Coronary artery (tissue), 2 donors: ENCODE measurements around the gene SLC5A3.
A peak's percentile ranks its signal among the peaks of the same experiment; 100 is the strongest.

ENCODE experiments used
- DNase-seq: peaks from one replicate; pipeline ENCODE4 v3.0.0-alpha.2; 2017; ENCODE audit warnings: low spot score
- H3K27ac ChIP-seq, 2 donors: fragments of 200-600 bp; sonication (generic); one replicate each; pipeline ENCODE4 v1.5.1; 2016 to 2019
- H3K4me3 ChIP-seq: fragments of 200-600 bp; sonication (generic); 2 replicates; pipeline ENCODE4 v1.5.1; 2016; ENCODE audit warnings: mild to moderate bottlenecking, moderate library complexity
- TF ChIP-seq, protein P1 (sequence below): fragments of 200-600 bp; sonication (generic); IDR thresholded peaks from one replicate; pipeline ENCODE4 v1.5.1; 2019; ENCODE audit warnings: antibody characterized with exemption

SLC5A3 gene

DNA sequence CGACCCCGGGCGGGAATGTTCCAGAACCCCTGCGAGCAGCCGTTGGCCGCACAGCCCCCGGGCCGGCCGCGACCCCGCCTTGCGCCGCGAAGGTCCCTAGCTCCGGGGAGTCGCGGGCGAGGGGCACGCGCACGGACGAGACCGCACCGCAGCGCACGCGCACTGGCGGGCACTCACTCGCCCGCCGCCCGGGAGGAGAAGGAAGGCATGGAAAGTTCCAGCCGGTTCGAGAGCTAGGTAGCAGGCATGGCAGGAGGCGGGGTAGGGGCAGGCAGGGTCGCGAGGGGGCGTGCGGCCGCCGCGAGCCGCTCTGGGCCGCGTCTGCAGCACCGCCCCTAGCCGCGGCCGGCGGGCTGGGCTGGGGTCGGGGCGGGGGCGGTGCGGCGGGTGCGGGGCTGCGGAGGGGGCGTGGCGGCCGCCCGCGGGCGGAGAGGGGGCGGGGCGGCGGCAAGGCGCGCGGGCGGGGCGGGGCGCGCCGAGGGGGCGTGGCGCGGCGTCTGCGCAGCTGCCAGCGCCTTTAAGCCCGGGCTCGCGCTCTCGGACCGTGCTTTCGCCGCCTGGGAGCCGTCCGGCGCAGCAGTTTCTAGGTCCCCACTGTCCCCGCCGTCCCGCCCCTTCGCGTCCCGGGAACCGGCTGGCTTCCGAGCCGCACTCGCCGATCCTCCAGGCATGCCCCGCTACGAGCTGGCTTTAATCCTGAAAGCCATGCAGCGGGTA lies at the start of gene SLC5A3, which contains the start of gene MRPS6:
Gene SLC5A3, plus strand, starts transcription at position 547 of the 717 bp plus-strand sequence. CDS start 21,621 bp downstream, outside the sequence.
Gene MRPS6, plus strand, starts transcription at position 547 of the 717 bp plus-strand sequence. Its CDS starts 123 bp downstream, at position 670.
- TF ChIP-seq, protein P1, sequence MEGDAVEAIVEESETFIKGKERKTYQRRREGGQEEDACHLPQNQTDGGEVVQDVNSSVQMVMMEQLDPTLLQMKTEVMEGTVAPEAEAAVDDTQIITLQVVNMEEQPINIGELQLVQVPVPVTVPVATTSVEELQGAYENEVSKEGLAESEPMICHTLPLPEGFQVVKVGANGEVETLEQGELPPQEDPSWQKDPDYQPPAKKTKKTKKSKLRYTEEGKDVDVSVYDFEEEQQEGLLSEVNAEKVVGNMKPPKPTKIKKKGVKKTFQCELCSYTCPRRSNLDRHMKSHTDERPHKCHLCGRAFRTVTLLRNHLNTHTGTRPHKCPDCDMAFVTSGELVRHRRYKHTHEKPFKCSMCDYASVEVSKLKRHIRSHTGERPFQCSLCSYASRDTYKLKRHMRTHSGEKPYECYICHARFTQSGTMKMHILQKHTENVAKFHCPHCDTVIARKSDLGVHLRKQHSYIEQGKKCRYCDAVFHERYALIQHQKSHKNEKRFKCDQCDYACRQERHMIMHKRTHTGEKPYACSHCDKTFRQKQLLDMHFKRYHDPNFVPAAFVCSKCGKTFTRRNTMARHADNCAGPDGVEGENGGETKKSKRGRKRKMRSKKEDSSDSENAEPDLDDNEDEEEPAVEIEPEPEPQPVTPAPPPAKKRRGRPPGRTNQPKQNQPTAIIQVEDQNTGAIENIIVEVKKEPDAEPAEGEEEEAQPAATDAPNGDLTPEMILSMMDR: no peak
- H3K27ac ChIP-seq: peak within 1 kb of the TSS; percentile 84 to 92

DNA sequence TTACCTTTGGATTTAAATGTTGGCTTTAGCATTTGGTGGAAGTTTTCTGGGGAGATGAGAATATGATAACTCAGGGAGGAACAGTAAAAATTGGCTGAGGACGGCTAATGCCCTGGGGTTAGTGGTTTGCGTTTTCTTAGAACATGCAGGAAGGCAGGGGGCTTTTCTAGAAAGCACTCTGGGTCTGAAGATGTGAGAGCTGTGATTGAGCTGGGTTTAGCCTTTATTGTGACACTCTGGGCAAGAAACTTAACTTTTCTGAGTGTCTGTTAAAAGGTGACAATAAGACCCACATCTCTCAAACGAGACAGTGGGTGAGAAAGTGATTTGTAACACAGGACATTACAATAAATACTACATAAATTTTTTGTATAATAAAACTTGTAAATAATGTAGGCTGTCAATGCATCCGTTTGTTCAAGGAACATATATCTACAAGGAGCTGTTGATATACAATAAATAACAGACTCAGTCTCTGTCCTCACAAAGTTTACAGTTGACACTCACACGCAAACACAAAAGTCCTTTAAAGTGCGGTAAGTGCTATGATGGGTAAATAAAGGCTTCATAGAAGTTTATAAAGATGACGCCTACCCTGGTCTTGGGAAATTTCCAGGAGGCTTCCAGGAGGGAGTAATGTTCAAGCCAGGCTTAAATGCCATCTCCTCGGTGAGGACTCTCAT lies 49.5 kb upstream of the SLC5A3 start:
- TF ChIP-seq, protein P1: no peak
- Histone ChIP-seq H3K4me3 (no peak overlapping the region), H3K27ac (no peak overlapping the region)
- DNase-seq: no peak

More for the DNA sequence above, at the start of gene SLC5A3, which contains the start of gene MRPS6:
- peak; percentile 85 for DNase-seq
- peak within 1 kb of the TSS; percentile 89 for H3K4me3 ChIP-seq

DNA sequence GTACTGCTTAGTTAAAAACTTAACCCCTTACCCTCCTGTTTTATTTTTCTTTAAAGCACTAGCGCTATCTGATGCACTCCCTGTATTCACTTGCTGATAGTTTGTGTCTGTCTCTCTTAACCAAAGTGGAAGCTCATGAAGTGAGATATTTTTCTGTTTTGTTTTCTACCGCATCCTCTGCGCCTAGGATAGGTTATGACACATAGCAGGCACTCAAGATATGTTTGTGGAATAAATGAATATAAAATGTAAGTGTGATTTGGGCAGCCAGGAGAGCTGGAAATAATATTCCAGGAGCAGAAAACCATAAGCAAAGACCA lies 49.0 kb upstream of the SLC5A3 start:
- H3K27ac ChIP-seq: no peak overlapping the region
- DNase-seq: no peak
- H3K4me3 ChIP-seq: no peak overlapping the region
- TF ChIP-seq, protein P1: no peak

DNA sequence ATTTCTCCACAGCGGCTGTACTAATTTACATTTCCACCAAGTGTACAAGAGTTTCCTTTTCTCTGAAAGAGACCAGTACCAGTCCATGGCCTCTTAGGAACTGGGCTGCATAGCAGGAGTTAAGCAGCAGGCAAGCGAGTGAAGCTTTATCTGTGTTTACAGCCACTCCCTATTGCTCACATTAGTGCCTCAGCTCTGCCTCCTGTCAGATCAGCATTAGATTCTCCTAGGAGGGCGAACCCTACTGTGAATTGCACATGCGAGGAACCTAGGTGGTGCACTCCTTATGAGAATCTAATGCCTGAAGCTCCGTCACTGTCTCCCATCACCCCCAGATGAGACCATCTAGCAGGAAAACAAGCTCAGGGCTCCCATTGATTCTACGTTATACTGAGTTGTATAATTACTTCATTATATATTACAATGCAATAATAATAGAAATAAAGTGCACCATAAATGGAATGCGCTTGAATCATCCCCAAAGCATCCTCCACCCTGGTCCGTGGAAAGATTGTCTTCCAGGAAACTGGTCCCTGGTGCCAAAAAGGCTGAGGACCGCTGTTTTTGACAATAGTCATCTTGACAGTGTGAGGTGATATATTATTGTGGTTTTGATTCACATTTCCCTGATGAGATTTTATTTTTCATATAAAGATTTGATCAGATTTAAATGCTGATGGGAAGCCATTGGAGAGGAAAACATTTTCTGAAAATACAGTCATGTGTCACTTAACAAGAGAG lies 45.5 kb upstream of the SLC5A3 start:
- H3K4me3 ChIP-seq: no peak overlapping the region
- DNase-seq: no peak
- no peak overlapping the region for H3K27ac ChIP-seq
- TF ChIP-seq, protein P1: no peak

DNA sequence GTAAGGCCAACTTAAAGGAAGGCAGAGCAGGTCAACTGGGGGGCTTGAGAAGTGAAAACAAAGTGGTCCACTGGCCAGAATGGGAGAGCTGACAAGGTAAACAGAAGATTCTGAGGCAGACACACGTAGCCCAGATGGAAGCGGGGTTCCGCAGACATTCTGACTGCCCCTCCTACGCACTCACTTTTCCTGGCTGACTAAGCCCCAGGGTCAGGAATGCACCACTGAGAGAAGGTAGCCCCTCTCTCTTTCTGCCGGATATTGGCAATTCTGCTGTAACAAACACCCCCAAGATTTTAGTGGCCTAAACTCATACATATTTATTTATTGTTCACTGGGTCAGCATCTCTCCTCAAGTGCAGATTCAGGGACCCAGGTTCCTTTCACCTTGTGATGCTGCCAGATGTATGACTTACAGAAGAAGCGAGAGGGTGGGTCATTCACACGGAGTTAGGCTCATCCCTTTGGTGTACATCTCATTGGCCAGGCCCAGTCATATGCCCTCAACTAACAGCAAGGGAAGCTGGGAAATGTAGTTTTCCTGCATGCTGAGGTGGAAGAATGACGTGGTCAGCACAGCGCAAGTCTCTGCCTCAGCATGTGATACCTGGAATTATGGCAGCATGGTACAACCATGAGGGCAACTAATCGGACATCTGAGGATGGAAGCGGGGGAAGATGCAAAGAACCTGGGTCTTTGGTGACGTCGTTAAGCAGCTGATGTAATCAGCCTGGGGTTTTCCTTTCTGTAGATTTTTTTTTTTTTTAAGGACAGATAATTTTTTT lies 43.4 kb upstream of the SLC5A3 start:
- no peak for DNase-seq
- TF ChIP-seq, protein P1: no peak
- H3K4me3 ChIP-seq: peak overlapping the region; percentile 15
- H3K27ac ChIP-seq: no peak overlapping the region

DNA sequence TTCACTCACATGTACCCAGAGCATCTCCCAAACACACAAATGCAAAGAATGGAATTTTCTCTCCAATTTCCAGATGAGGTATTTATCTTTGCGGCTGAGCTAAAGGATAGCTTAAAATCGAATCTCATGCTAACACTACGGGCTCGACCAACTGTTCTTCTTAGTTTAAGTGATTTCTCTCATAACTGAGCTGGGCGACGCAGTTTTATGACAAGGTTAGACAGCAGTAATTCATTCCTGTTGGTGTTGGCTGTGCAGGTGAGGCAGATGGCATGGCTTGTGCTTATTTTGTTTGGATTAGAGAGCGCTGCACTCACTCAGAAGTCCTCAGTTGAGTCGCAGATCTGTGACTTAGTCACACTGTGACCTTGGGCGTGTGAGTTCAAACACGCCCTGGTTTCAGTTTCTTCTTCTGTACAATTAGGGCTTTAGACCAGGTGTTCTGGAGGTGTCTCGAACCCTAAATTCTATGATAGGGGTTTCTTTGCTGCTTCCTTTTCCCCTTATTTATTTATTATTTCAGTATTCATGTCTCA lies 41.5 kb upstream of the SLC5A3 start:
- Histone ChIP-seq H3K4me3 (no peak overlapping the region), H3K27ac (no peak overlapping the region)
- TF ChIP-seq, protein P1: no peak

More for the DNA sequence above, 41.5 kb upstream of the SLC5A3 start:
- no peak for DNase-seq
